Iris pigment epithelial cell (primary cell): ENCODE measurements around the gene EIF3J.
"Not testable (repeated sequence)": the region's sequence is repeated elsewhere in the genome, so short reads cannot be mapped to it uniquely, and the experiment has no call there.

Source experiments
- DNase-seq: peaks from one replicate; pipeline ENCODE4 v3.0.0-alpha.2; 2011; ENCODE audit warnings: low read depth

EIF3J gene

DNA sequence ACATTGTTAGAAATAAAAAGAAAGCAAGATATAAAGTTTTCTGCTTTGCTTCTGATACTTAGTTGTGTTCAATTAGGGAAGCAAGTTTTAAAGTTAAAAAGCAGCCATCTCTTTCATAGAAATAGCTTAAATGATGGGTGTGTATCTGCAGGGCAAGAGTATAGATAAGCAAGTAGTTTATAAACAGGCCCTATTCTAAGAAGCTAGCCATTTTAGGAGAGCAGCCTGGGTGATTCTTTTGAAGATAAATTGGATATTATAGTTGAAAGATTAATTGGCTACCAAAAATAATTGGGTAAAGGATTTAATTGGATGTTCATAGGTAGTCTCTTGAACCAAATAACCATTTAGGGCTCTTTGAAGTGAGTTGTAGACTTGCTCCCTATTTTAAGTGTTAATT, 5.6 kb downstream of the EIF3J start:
- no peak for DNase-seq

DNA sequence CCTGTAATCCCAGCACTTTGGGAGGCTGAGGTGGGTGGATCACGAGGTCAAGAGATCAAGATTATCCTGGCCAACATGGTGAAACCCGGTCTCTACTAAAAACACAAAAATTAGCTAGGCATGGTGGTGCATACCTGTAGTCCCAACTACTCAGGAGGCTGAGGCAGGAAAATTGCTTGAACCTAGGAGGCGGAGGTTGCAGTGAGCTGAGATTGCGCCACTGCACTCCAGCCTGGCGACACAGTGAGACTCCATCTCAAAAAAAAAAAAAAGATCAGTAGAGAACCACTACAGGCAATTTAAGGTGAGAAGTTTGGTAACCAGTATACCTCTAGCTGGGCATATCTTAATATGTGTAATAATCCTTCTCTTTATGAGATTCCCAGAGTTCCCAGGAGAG, 7.8 kb downstream of the EIF3J start:
- DNase-seq = not testable (repeated sequence)

DNA sequence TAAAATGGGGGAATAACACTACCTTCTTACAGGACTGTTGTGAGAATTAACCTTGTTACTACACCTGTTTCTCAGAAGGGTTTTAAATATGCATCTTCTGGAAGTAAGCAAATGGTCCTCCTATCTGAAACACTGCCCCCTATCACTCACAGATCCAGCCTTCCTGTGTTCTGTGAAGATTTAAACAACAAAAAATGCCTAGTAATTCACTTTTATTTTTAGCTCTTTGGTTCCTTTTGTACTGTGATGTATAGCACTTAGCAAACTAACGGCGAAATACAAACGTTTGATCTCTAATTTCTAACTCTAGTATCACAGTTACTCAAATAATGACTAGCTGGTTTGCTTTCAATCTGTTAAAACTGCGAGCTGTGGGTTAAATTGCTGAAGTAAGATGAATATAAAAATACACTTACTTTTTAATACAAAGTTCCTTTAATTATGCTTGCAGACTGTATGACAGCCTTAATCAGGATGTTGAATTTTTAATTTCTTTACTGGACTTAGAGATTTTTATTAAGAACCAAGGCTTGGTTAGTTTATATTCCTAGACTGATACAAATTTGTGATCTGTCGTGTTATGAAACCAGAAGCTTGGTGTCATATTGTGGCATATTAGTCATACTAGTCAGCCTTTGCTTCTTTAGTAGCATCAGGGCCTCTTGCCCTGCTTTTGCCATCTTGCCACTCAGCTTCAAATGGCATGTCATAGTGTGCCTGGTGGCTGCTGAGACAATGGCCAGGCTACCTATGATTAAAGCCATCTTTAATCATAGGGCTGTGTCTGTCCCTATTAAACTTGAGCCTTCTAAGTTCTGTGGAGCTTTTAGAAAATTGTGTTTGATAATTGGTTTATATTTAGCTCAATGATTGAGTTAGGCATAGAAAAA, 9.2 kb downstream of the EIF3J start:
- peak; percentile 43 for DNase-seq

DNA sequence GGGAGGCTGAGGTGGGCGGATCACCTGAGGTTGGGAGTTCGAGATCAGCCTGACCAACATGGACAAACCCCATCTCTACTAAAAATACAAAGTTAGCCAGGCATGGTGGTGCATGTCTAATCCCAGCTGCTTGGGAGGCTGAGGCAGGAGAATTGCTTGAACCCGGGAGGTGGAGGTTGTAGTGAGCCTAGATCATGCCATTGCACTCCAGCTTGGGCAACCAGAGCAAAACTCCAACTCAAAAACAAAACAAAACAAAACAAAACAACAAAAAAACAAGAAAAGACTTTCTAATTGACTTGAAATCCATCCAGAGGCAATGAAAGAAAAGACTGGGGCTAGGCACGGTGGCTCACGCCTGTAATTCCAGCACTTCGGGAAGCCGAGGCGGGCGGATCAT, 12.2 kb downstream of the EIF3J start:
- not testable (repeated sequence) for DNase-seq

DNA sequence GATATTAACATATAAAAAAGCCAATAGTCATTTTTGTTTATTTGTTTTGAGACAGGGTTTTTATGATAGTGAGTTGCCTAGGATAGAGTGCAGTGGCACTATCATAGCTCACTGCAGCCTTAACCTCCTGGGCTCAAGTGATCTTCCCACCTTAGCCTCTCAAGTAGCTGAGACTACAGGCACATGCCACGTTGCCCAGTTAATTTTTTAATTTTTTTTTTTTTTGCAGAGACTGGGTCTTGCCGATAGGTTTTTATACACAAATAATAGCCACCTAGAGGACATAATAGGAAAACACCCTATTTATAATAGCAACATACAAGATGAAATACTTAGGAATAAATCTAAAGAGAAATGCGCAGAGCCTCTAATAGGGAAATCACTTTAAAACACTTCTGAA, 13.3 kb downstream of the EIF3J start:
- DNase-seq = peak; percentile 57

DNA sequence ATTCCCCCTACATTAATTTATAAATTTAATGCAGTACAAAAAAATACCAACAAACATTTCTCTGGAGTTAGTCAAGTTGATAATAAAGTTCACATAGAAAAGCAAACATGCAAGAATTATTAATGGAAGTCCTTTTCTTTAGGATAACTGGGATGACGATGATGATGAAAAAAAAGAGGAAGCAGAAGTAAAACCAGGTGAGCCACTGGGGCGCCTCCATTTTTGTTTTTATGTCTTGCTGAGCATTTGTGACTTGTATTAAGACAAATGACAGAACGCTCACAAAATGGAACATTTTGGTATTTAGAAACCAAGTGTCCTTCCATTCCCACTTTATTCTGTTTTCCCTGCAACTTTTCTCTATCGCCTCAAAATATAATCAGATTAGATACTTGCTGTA, 13.8 kb downstream of the EIF3J start:
- no peak for DNase-seq

DNA sequence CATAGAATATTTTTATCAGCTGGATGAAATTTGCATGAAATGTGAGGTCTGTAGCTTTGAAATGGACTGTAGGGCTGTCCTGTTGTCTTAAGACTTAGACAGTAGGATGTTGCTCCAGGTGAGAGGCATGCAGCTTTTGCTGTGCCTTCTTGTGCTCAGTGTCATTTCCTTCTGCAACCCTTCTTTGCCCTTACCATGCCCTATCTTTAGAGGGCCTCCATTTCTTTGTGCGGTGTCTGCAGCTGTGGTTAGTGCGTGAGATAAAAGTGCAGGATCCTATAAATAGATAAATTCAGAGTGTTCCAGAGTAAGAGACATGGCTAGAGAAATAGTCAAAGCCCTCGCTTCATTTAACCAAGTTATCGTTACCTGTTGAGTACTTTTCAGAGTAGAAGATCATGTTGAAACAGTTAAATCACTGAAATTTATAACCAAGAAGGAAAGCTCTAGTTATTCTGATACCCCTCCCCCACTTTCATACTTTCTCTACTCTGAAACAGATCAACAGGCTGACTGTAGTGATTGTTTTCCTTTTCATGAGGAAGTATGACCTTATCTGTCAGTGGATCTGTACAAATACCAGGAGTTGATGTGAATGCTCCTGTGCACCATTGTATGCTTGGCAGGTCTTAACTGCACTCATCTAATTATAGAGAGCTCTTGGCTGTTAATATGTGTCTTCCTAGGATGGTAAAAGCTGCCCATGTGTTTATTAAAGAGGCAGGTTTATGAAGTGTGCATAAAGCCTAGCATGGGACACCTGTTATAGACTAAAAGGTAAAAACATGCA, 18.2 kb downstream of the EIF3J start:
- DNase-seq = peak; percentile 27

DNA sequence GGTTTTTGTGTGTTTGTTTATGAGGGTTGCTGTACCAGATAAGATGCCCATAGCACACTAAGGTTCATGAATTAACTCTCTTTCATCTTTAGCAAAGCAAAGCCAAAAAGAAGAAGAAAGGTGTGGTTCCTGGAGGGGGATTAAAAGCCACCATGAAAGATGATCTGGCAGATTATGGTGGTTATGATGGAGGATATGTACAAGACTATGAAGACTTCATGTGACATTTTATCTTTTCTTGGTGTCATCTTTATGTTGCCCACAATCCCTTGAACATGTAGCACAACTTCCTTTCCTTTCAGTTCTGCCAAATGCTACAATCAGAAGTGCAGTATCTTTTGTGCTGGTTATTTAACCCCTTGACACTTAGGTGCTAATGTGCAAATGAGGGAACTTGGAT, 24.0 kb downstream of the EIF3J start:
- DNase-seq = not testable (repeated sequence)

DNA sequence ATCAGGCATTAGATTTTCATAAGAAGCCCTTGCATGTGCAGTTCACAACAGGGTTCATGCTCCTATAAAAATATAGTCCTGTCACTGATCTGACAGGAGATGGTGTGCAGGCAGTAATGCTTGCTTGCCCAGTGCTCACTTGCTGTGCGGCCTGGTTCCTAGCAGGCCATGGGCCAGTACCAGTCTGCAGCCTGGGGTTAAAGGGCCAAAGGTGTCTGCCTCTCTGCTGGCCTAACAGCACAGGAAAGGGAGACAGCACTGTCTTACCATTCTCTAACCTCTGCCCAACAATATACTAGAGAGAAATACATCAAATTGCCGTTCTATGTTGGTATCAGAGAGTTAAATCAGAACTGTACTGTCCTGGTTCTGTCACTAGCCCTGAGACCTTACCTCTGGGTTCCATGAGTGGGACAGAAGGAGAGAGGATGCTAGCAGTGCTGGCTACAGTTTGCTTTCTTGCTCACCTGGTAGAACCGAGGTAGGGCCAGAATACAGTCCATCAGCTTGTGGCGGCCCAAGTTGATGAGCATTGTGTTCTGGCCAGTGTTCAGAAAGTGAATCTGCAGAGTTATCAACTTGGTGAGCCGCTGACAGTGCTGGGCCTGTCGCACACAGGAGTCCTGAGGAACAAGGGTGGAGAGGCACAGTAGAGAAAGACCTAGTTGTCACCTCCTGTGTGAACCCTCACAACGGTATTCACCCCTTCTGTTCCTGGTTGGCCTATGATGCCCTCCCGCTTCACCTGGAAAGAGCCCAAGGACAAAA, 28.6 kb downstream of the EIF3J start:
- no peak for DNase-seq

DNA sequence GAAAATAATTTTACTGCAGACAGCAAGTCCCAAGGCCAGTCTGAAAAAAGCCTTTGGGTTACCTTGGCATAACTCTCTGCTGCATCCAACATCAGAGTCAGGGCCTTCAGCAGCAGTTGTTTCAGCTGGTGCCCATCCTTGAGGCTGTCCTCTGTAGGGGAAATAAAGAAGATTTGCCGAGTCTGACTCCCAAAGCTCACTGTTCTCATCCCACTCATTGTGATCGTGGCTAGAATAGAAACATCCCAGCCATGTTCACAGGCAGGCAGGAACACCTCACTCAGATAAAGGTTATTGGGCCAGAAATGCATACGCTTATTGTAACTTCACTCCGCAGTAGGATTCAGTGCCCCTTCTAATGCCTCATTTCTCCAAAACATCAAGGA, 29.2 kb downstream of the EIF3J start:
- no peak for DNase-seq

DNA sequence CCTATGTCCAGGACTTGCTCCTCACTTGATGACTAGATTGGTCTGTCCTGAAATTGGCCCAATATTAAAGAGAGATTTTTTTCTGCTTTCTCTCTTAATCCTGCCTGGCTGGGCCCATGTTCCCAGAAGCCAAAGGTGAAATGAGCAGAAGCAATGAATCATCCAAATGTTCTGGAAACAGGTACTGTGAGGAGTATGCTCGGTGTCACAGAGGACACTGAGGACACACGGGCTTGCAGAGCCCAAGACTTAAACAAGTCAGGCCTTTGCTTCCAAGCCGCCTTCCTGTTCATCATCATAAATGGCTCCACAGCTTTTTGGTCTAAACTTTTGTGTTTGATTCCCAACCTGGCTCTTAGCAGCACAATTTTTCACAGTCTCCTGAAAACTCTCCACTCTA, 31.4 kb downstream of the EIF3J start:
- DNase-seq = no peak

DNA sequence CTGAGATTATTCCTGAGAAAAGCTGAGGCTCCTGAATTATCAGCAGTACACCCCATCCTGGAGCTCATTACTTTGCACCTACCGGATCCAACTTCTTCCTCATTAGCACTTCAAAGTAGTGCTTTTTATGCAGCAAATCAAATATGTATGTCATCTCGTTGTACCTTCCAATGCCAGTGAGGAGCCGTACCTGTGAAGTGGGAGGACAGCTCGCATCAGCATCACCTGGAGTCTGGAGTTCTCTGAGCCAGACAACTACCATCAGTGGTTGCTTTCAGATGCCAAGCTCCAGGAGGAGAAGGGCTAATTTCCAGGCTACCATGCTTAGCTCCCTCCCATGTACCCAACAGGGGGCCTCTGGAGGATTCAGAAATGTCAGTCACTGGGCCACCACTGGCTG, 32.4 kb downstream of the EIF3J start:
- no peak for DNase-seq

DNA sequence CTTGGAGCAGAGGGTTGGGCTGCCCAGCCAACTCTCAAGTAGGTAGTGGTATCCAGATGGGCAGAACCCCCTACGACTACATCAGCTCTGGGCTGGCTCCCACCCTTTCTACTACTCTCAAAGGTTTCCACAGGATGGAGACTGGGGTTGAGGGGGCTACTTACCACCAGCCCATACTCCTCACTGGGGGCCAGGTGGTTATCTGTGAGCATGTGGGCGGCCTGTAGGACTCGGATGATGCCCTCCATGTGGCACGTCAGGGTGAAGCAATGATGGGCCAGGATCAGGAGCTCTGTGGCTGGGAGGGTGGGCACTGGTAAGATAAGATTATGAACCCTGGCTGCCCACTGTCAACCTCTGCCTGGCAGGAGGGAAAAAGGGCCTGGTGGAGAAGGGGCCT, 33.4 kb downstream of the EIF3J start:
- DNase-seq = no peak

DNA sequence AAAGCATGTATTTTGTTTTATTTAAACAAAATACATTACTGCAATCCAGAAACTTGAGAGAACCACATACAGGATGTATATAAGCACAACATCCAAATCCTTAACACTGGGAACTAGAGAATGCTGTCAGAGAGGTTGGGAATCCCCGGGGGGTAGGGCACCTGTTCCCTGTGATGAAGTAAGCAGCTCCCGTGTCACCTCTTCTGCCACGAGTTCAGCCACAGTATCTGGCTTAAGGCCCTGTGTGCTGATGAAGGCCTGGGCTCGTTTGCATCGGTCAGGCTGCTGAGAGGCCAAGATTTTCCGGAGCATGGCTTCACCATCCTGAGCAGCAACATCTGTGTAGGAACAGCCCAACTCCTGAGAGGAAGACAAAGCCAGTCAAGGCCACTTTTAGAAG, 36.4 kb downstream of the EIF3J start:
- DNase-seq = no peak

DNA sequence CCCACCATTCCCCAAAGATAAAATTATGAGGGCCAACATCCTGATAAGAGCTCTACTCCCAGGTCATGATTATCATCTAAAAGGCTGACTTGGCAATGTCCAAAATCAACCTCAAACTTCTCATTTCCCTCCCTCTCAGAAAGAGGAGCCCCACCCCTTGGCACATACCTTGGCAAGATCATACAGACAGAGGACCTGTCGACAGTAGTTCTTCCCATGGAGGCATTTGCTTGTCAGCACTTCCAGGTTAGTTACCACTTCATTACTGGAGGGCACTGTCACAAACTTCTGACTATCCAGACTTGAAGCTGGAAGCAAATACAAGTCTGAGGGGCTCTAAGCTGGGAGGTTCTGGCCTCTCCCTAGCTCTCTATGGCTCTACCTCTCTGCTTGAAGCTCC, 37.8 kb downstream of the EIF3J start:
- DNase-seq = no peak

DNA sequence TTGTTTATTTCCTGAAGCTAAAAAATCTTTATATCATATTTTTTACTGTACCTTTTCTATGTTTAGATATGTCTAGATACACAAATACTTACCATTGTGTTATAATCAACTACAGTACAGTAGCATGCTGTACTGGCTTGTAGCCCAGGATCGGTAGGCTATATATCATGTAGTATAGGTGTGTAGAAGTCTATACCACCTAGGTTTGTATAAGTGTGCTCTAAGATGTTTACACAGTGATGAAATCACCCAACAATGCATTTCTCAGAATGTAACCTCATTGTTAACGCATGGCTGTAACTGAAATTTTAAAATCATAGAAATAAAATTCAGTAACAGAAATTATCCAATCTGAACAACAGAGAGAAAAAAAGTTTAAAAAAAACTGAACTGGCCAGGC, 43.2 kb downstream of the EIF3J start:
- DNase-seq = no peak

DNA sequence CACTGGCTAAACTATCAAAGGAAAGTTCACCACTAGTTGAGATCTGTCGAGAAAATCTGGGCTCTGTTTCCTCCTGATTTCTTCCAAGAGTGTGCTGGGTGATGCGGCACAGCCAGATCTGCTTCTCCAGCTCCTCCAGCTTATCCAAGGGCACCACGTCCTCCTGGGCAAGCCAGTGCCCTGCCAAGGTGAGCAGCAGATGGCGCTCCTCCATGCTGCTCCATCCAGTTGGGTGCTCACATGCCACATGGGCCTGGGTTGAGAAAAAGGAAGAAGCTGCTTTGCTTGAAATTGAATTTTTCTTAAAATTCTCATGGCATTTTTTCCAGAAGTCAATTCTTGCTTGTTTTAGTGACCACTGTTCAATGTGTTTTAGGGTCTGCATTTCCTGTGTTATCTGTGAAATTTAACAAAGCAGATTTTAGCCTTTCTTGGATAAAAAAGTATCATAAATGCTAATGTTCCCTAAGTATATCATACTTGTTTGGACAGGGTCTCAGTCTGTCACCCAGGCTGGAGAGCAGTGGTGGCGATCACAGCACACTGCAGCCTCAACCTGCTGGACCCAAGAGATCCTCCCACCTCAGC, 47.3 kb downstream of the EIF3J start:
- DNase-seq = peak; percentile 17

DNA sequence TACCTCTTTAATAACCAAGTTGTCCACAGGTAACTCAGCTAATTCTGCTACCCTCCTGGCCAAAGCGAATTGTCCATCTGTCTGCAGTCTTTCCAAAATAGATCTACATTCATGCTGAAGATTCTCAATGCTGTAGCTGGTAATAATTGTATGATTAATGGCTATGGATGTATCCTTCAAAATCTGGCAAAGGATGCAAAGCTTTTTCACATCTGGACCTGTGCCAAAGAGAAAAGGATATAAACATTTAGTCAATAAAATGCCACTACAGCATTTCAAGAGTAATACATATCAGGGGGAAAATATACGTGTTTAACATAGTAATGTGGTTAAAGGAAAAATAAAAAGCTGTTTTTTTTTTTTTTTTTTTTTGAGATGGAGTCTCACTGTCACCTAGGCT, 48.7 kb downstream of the EIF3J start:
- no peak for DNase-seq

DNA sequence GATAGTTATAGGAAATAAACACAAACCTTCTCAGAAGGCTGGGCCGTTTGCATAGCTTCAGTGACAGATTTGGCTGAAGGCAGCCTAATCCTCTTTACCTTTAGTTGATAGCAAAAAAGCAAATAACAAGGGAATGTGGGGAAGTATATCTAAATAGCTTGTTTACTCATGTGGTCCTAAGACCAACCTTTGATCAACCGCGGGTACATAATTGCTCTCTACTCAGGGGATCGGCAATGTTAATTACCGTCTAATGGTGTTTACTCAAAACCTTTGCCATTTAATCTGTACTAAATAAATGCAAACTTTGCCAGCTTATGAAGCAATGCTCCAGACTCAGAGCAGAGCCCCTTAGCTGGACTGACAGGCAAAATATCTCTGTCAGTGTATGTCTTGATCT, 51.6 kb downstream of the EIF3J start:
- DNase-seq = no peak

DNA sequence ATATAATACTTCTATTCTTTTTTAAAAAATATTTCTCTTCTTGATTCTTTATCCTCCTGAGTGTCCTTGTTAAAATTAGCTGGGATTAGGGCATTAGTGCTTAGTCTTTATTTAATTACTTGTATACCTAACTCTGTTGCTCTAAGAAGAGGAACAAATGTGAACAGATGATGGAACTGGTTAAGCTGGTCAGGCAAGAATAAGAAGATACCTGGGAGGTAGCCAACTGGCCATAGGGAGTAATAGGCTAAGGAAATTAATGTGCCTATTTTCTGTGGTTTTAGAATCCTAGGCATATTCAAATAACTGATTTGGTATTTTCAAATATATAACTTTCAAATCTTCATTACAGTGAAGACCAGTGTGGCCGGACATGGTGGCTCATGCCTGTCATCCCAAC, 54.4 kb downstream of the EIF3J start:
- no peak for DNase-seq

DNA sequence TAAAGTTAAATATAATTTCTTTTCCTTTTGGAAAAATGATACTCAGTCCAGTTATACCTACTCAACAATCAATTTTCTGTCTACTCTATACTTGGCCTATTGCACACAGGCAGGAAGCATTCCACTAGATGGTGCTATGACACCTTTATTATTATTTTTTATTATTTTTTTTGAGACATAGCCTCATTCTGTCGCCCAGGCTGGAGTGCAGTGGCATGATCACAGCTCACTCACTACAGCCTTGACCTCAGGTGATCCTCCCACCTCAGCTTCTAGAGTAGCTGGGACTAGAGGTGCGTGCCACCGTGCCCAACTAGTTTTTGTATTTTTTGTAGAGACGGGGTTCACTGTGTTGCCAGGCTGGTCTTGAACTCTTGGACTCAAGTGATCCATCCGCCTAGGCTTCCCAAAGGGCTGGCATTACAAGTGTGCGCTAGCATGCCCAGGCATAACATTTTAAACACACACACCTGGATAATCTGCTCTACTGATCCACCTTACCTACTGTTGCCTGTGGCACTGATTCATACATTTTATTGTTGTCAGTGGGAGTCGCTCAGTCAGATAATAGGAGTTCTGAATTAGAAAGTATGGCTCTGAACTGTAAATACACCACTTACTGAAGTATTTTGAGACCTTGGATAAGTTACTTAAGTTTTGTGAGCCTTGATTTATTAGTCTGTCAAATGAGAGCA, 56.2 kb downstream of the EIF3J start:
- no peak for DNase-seq

DNA sequence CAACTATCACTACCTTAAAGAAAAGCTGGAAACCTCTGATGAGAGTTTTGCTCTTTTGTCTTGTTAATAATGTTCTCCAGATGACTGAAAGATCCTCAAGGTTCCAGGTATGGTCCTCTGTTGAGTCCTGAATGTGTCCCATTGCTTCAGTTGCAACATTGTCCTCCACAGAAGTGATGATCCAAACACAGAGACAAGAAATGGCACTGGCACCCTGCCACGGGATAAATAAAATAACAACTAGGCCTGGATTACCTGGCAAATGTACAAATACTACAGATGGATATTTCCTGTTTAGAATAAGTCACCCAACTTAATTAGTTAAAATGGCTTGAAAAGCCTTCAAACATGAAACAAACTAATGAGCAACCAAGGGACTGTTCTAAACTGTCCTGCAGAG, 58.3 kb downstream of the EIF3J start:
- DNase-seq = no peak
